ENCODE results near the gene USF2. TPM values are rescaled to one million over a fixed set of nuclear protein-coding genes. Genes with fewer than 3 reads are reported as not detected.
A peak's percentile ranks its signal among the peaks of the same experiment; 100 is the strongest.

The USF2 gene
- total RNA-seq, 1 experiment from 2014 or later: 123 TPM

DNA sequence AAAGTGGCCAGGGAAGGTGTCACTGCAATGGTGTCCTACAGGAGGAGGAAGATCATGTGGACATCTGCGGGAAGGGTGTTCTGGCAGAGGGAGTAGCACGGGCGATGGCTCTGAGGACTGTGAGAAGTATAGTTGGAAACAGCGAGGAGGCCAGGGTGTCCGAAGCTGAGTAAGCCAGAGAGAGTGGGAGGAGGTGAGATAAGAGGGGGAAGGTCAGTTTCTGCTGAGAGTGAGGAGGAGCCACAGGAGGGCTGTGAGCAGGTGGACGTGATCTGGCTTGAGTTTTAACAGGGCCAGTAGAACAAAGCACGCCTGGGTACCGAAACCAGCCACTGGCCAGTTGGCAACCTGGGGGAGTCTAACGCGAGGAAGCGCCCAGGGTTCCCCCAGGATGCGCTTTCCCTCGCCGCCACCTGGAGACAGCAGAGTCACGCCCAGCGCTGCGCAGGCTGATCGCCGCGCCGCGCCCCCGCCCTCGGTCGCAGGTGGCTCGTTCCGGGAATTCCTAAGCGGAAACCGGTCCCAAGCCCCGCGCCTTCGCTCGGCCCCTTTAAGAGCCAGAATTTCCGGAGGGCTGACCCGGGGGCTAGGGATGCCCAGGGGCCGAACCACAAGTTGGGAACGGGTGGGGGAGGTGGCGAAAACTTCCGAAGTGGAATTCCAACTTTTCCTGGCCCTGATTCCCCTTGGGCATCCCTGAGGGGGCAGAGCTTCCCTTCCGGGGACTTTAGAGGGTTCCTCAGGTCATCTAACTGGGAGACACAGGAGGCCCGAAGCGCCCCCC is 21.0 kb upstream of the USF2 start:
- Histone ChIP-seq H3K23ac (ENCODE audit: insufficient read length, low read depth, low read length) (no peak overlapping the region), H3K9me3 (ENCODE audit: control insufficient read depth, low read depth, low read length) (no peaks in the 10 kb centered on the region), H3K4me2 (ENCODE audit: insufficient read depth, insufficient read length, low read length) (peak overlapping the region; percentile 67), H3K4ac (ENCODE audit: low read depth, low read length) (no peak overlapping the region), H2BK15ac (ENCODE audit: low read depth, low read length) (no peak overlapping the region), H3K56ac (ENCODE audit: insufficient read length, low read depth, low read length) (no peak overlapping the region), H2BK20ac (ENCODE audit: low read depth, low read length, poor library complexity, severe bottlenecking) (no peak overlapping the region), H2BK12ac (ENCODE audit: insufficient read length, low read depth, low read length) (no peak overlapping the region), H3K14ac (ENCODE audit: insufficient read depth, low read length) (peak overlapping the region; percentile 98; the same call in 1 of the 2 replicates), H3K4me1 (ENCODE audit: insufficient read depth, low read length) (no peaks in the 10 kb centered on the region; the same call in 1 of the 2 replicates), H4K5ac (ENCODE audit: insufficient read length, low read depth, low read length) (no peak overlapping the region), H3K27me3 (ENCODE audit: insufficient read depth, low read length) (no peaks in the 10 kb centered on the region), H3T11ph (ENCODE audit: low read length) (no peak overlapping the region), H3K79me1 (ENCODE audit: insufficient read depth, low read depth, low read length, poor library complexity, severe bottlenecking) (peaks cover 5% of the 10 kb centered on the region), H4K91ac (ENCODE audit: insufficient read length, low read depth, low read length) (no peak overlapping the region), H2AFZ (ENCODE audit: low read length) (no peak overlapping the region), H2BK5ac (ENCODE audit: insufficient read length, low read length) (peak overlapping the region; percentile 91), H3K18ac (ENCODE audit: insufficient read length, low read depth, low read length) (peak overlapping the region; percentile 97), H2AK5ac (ENCODE audit: insufficient read length, low read length) (no peak overlapping the region), H3K23me2 (ENCODE audit: insufficient read length, low read depth, low read length, poor library complexity, severe bottlenecking) (peaks cover 7% of the 10 kb centered on the region), H2BK120ac (ENCODE audit: low read depth, low read length, poor library complexity, severe bottlenecking) (peak overlapping the region; percentile 76), H4K20me1 (ENCODE audit: control insufficient read depth, insufficient read depth, insufficient read length) (peaks cover 6% of the 10 kb centered on the region), H3K27ac (ENCODE audit: insufficient read length, low read depth, low read length) (peak overlapping the region; percentile 99), H3K9ac (ENCODE audit: extremely low read depth, insufficient read length, low read length) (peak overlapping the region; percentile 92), H3K79me2 (ENCODE audit: insufficient read depth, low read length) (peaks cover 15% of the 10 kb centered on the region; the same call in 1 of the 2 replicates), H4K8ac (replicated peaks; ENCODE audit: insufficient read length, low read depth, low read length) (peak overlapping the region; percentile 95)
- H3K27ac Mint-ChIP-seq: peak overlapping the region; percentile 100
- H3K4me1 Mint-ChIP-seq: peaks cover 29 to 33% of the 10 kb centered on the region in 2 experiments
- TF ChIP-seq, protein P1, sequence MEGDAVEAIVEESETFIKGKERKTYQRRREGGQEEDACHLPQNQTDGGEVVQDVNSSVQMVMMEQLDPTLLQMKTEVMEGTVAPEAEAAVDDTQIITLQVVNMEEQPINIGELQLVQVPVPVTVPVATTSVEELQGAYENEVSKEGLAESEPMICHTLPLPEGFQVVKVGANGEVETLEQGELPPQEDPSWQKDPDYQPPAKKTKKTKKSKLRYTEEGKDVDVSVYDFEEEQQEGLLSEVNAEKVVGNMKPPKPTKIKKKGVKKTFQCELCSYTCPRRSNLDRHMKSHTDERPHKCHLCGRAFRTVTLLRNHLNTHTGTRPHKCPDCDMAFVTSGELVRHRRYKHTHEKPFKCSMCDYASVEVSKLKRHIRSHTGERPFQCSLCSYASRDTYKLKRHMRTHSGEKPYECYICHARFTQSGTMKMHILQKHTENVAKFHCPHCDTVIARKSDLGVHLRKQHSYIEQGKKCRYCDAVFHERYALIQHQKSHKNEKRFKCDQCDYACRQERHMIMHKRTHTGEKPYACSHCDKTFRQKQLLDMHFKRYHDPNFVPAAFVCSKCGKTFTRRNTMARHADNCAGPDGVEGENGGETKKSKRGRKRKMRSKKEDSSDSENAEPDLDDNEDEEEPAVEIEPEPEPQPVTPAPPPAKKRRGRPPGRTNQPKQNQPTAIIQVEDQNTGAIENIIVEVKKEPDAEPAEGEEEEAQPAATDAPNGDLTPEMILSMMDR (conservative IDR thresholded peaks at IDR 0.05): peak; percentile 70
- H3K9me3 Mint-ChIP-seq: peaks cover 0 to 3% of the 10 kb centered on the region in 2 experiments; a peak in 2 of 5 replicates
- WGBS (ENCODE audit: extremely low coverage, insufficient read length, low lambda C conversion rate): no CpG with 5 or more reads among the region's 42 CpGs
- peak overlapping the region; percentile 99 to 100 for H3K4me3 Mint-ChIP-seq
- peaks cover 24 to 37% (median 33%) of the 10 kb centered on the region in 3 experiments for H3K36me3 Mint-ChIP-seq (ENCODE audit: insufficient read depth in 1 of 3, low read depth in 3 of 3)
- peak; percentile 97 for DNase-seq
- no peaks in the 10 kb centered on the region; the same call in 1 of the 2 replicates for H3K27me3 Mint-ChIP-seq (ENCODE audit: low read depth)
